Activated CD4-positive, alpha-beta T cell treated with anti-CD3 and anti-CD28 coated beads, Interleukin-2, amount 50 U/mL, for 48 hours (primary cell): ENCODE measurements around the gene KDM4B.

Experiments used
- DNase-seq, 2 experiments: peaks; one replicate each; pipeline ENCODE4 v3.0.0-alpha.2; 2020

The KDM4B gene

DNA sequence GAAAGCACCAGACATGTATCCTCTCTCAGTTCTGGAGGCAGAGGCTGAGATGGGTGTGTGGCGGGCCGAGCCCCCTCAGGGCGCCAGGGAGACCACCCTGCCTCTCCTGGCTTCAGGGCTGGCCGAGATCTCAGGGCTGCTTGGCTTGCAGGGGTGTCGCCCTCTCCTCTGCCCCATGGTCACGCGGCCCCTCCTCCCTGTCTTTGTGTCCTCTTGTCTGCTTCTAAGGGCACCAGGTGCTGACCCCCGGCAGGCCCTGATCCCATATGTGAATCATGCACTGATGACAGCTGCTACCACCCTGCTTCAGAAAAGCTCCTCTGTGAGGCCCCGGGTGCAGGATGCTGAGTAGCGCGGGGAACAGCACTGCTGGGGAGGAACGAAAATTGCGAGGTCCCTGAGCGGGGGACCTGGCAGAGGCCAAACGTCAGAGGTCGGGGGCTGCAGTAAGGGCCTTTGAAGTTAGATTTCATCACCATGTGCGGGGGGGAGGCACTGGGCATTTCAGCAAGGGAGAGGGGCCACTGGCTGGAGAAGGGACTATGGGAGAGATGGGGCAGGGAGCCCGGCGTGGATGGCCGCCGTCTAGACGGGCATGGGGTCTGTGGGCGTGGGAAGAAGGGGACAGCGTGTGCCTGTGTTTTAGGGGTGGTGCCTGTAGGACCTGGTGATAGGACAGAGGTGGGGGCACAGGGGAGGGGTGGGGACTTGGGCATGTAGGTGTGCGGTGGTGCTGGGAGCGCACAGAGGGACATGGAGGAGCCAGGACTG is 125.2 kb downstream of the KDM4B start:
- no peak for DNase-seq

DNA sequence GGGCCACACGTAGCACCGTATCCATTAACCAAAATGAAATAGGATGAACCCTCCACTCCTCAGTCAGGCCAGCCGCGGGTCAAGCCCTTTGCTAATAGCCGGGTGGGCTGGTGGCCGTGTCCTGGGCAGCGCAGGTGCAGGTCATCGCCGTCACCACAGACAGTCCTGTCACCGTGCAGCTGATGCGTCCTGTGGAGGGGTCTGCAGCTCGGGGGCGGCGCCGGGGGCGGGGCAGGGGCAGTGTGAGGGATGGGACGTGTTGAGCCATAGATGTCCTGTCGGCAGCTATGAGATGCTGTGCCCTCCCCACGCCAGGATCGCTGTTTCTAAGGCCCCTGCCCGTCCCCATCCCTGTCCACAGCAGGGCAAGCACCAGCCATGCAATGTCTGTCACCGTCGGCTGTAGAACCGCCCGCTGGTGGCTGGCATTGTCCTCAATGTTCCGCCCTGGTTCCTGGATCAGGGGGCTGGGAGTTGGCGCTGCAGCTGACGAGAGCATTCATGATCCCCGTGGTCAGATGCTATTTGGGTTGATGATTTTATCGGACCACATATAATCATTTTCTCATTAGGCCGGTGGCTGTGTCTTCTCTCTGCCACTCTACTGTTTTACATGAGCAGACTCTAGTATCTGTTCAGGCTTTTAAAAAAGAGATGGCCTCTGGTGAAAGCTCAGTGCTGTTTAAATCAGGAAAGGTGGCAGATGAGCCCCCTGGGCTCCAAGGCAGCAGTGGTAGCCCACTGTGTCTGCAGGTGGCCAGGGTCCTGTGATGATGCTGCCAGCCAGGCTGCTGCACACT is 126.1 kb downstream of the KDM4B start:
- no peak for DNase-seq

GRCh38 chr19:5095568-5095850 is 126.6 kb downstream of the KDM4B start:
- DNase-seq: no peak

GRCh38 chr19:5096536-5096935 is 127.6 kb downstream of the KDM4B start:
- no peak for DNase-seq

GRCh38 chr19:5097331-5097930 is 128.5 kb downstream of the KDM4B start:
- DNase-seq: no peak

DNA sequence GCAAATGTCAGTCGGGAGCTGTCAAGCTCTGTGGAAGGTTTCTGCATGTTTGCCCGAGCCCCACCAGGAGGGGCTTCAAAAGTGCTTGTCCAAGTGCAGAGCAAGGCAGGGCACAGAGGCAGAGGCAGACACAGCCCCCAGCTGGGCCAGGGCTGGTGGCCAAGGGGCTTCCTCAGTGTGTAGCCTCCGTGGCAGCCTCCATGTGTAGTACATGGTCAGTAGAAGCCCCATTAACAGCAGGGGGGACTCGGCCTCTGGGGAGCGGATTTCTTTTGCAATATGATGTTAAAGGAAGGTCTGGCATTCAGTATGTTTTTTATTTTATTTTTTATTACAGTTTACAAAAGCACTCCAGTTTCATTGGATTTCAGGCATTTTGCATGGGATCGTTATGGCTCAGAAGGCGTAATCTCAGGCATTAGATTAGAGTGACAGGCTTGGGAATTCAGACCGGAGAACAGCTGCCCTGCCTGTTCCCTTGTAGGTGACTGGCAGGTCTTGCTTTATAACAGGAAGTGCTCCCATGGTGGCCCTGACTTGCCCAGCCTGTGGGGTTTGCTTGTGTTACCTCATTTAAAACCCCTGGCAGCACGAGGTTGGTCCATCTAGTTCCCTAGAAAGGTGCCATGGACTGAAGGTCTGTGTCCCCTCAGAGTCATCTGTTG is 129.2 kb downstream of the KDM4B start:
- no peak for DNase-seq

- DNase-seq: no peak
Measured at GRCh38 chr19:5098646-5099045, 129.7 kb downstream of the KDM4B start.

GRCh38 chr19:5099701-5100221 is 130.8 kb downstream of the KDM4B start:
- DNase-seq: peak in 1 of 2 experiments; percentile 8

GRCh38 chr19:5101871-5102270 is 133.0 kb downstream of the KDM4B start:
- DNase-seq: no peak

GRCh38 chr19:5102520-5102919 is 133.6 kb downstream of the KDM4B start:
- no peak for DNase-seq

DNA sequence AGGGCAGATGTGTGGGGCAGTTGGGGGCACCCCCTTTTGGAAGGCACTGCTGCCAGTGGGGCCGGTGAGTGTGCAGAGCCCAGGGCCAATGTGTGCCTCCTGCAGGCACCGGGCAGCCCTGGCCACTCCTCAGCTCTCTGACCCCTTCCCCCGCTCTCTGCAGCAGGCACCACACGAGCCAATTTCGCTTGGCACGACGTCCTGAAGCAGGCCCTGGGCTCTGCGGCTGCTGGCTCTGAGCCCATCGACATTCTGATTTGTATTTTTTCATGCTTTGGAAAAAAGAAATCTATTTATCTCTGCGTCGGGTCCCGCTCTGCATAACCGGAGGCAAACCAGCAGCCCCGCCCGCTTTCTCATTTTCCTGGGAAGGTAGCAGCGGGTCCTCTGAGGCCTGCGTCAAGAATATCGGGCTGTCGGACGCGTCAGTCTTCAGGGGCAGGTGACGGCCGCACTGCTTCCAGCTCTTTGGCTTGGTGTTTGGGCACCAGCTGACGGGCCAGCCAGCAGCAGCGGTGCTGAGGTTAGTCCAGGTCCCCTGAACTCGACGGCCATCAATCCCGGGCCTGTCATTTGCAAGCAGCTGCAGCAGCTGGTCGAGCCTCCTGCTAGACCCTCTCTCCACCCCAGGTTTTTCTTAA is 134.3 kb downstream of the KDM4B start:
- DNase-seq: no peak

- DNase-seq: no peak
Measured at GRCh38 chr19:5103812-5104410, 135.0 kb downstream of the KDM4B start.

- DNase-seq: no peak
Measured at GRCh38 chr19:5104871-5105351, 136.0 kb downstream of the KDM4B start.

GRCh38 chr19:5106191-5106726 is 137.3 kb downstream of the KDM4B start:
- DNase-seq: no peak

- DNase-seq: no peak
Measured at GRCh38 chr19:5106971-5107370, 138.1 kb downstream of the KDM4B start.

DNA sequence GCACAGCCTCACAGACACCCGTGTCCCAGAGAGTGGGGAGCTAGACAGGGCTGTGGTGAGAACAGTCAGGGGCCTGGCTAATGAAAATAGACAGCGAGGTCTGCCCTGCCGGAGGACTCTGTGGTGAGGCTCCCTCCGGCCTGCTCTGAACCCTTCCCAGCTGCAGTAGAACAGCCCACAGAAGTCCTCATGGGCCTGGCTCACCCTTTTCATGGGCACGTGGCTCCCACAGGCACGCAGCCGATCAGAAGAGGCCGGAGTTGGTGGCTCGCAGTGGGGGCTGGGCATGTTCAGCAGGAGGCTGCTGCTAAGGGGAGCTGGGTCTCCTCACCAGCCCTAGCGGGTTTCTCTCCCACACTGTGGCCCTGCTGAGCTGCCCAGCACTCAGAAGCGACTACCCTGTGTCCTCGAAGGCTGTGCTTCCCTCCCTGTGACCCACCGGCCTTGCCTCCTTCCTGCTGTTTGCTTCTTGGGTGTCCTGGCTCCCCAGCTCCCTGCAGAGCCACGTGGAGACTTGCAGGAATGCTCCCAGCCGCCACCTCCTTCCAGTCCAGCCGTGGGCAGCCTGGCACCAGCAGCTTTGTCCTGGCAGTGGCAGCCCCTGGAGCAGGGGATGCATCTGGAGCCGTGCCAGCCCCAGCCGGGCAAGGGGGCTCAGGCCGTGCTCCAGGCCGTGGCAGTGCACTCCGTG is 138.7 kb downstream of the KDM4B start:
- no peak for DNase-seq

GRCh38 chr19:5108123-5108596 is 139.2 kb downstream of the KDM4B start:
- DNase-seq: no peak

DNA sequence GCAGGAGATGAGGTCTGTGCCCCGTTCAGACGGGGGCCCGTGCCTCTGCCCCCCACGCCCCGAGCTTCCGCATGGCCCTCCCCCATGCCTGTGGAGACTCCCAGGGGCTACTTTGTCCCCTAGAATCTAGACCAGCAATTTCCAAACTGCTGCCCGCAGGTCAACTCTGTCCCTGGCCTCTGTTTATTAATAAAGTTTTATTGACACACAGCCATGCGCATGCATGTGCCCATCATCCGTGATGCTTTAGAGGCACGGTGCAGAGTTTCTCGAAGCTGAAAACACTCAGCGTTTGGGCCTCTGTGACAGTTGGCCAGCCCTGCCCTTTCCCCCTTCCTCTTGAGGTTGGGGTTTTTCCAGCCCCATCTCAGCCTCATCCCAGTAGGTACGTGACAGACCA is 140.0 kb downstream of the KDM4B start:
- DNase-seq: no peak

DNA sequence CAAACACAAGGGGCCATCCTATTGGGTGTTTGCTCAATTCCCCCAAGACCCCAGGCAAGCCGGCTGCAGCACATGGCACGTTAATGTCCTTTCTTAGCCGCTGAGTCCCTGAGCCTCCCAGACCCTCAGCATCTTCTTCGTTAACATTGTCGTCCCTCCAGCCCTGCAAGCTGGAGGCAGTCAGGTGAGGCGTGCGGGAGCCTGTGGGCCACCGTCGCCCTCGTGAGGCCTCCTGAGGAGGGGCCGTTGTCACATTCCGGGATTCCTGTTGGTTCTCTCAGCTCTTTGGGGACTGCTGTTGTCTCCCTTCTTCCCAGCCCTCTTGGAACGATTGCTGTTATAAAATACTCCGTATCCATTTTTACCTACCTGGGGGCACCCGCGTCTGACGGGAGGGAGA is 140.6 kb downstream of the KDM4B start:
- no peak for DNase-seq

- DNase-seq: no peak
Measured at GRCh38 chr19:5110546-5110945, 141.6 kb downstream of the KDM4B start.

- DNase-seq: no peak
Measured at GRCh38 chr19:5111051-5111450, 142.1 kb downstream of the KDM4B start.
